ENCODE results near the gene EIF4A2.
"Not testable (repeated sequence)": the region's sequence is repeated elsewhere in the genome, so short reads cannot be mapped to it uniquely, and the experiment has no call there.

DNA sequence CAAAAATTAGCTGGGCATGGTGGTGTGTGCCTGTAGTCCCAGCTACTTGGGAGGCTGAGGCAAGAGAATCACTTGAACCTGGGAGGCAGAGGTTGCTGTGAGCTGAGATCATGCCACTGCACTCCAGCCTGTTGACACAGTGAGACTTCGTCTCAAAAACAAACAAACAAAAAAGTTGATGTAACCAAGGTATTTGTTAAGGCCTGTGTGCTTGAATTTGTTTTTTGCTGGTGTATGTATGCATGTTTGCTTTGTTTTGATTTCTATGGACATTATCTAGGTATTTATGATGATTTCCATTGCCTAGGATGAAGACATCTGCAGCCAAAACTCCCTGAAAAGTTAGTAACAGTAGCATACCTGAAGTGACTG lies 39.0 kb downstream of the EIF4A2 start:
- TF ChIP-seq, protein P1, sequence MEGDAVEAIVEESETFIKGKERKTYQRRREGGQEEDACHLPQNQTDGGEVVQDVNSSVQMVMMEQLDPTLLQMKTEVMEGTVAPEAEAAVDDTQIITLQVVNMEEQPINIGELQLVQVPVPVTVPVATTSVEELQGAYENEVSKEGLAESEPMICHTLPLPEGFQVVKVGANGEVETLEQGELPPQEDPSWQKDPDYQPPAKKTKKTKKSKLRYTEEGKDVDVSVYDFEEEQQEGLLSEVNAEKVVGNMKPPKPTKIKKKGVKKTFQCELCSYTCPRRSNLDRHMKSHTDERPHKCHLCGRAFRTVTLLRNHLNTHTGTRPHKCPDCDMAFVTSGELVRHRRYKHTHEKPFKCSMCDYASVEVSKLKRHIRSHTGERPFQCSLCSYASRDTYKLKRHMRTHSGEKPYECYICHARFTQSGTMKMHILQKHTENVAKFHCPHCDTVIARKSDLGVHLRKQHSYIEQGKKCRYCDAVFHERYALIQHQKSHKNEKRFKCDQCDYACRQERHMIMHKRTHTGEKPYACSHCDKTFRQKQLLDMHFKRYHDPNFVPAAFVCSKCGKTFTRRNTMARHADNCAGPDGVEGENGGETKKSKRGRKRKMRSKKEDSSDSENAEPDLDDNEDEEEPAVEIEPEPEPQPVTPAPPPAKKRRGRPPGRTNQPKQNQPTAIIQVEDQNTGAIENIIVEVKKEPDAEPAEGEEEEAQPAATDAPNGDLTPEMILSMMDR (IDR thresholded peaks at IDR 0.05; ENCODE audit: low read depth, low read length) = not testable (repeated sequence)
- not testable (repeated sequence) for TF ChIP-seq EZH2phosphoT487 (IDR thresholded peaks at IDR 0.05; ENCODE audit: low read depth)

All from OCI-LY3 (cell line).